IPS DF 6.9 (cell line): ENCODE results near the gene NDUFS8.

Experiments
- DNase-seq: peaks from one replicate; pipeline ENCODE4 v3.0.0-alpha.2; 2013; ENCODE audit warnings: low read depth, low spot score
- H3K27ac ChIP-seq: one replicate; pipeline ENCODE4 v1.5.1; 2013; ENCODE audit warnings: low read length, control low read depth
- H3K27me3 ChIP-seq: 2 replicates; pipeline ENCODE4 v1.6.1; 2013; ENCODE audit warnings: mild to moderate bottlenecking, low read length; ENCODE audit not compliant: control insufficient read depth, insufficient read depth
- H3K36me3 ChIP-seq: 2 replicates; pipeline ENCODE4 v1.6.1; 2013; ENCODE audit warnings: low read length; ENCODE audit not compliant: control insufficient read depth, insufficient read depth
- H3K4me1 ChIP-seq: 2 replicates; pipeline ENCODE4 v1.6.1; 2013; ENCODE audit warnings: low read length; ENCODE audit not compliant: control insufficient read depth, insufficient read depth
- H3K4me3 ChIP-seq: 2 replicates; pipeline ENCODE4 v1.5.1; 2013; ENCODE audit warnings: mild to moderate bottlenecking, low read length
- H3K9me3 ChIP-seq: 2 replicates; pipeline ENCODE4 v1.6.1; 2013; ENCODE audit warnings: low read length, inconsistent platforms; ENCODE audit not compliant: control insufficient read depth, insufficient read depth
- WGBS: extraction: QIAGEN DNeasy Blood & Tissue Kit; methylation state at CpG from one replicate; pipeline ENCODE4 v1.1.7; 2013; ENCODE audit warnings: mixed read lengths, missing lambda C conversion rate; ENCODE audit not compliant: insufficient read length, insufficient coverage; 5-methylcytosine and 5-hydroxymethylcytosine counted together

NDUFS8 gene

GRCh38 chr11:68011051-68011943 lies 19.2 kb upstream of the NDUFS8 start:
- Histone ChIP-seq H3K27me3 (no peaks in the 10 kb centered on the region), H3K4me3 (no peak overlapping the region), H3K36me3 (peaks cover 2% of the 10 kb centered on the region; the same call in 1 of the 2 replicates), H3K27ac (no peak overlapping the region), H3K4me1 (peaks cover 7% of the 10 kb centered on the region), H3K9me3 (no peaks in the 10 kb centered on the region)
- no peak for DNase-seq
- no CpG with 5 or more reads among the region's 16 CpGs for WGBS

DNA sequence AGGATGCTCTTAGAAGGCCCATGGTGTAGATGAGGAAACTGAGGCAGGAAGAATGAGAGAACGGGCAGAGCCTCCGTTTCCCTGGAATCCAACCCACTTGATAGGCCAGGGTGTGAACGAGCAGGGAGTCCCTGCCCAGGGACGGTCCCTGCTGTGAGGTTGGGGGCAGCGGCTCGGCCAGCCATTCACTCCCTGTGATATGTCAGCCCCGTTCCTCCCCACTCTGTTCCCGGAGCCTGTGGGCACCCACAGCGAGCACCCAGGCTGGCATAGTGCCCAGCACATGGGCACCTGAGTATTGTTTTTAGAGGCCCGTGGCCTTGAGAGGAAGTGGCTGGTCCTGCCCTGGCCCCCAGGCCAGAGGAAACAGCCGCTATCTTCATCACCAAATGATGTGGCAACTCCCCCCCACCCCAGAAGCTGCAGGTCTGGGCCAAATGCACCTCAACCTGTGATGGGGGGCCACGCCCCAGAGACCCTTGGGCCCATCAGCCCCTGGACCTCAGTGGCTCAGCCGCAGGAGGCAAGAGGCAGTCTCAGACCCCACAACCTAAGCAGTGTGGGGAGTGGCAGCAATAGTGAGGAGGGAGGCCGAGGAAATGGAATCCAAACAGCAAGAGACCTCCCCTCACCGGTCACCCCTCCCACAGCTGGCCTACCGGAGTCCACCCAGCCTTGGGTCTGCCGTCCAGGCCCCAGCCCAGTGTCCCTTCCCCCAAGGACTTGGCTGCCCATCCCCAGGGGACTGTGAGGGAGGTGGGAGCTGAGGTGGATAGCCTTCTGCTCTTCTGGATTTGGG lies 18.2 kb upstream of the NDUFS8 start:
- Histone ChIP-seq H3K9me3 (no peaks in the 10 kb centered on the region), H3K36me3 (peaks cover 2% of the 10 kb centered on the region; the same call in 1 of the 2 replicates), H3K4me3 (no peak overlapping the region), H3K4me1 (peaks cover 7% of the 10 kb centered on the region), H3K27ac (no peak overlapping the region), H3K27me3 (no peaks in the 10 kb centered on the region)
- WGBS: no CpG with 5 or more reads among the region's 17 CpGs
- DNase-seq: no peak

DNA sequence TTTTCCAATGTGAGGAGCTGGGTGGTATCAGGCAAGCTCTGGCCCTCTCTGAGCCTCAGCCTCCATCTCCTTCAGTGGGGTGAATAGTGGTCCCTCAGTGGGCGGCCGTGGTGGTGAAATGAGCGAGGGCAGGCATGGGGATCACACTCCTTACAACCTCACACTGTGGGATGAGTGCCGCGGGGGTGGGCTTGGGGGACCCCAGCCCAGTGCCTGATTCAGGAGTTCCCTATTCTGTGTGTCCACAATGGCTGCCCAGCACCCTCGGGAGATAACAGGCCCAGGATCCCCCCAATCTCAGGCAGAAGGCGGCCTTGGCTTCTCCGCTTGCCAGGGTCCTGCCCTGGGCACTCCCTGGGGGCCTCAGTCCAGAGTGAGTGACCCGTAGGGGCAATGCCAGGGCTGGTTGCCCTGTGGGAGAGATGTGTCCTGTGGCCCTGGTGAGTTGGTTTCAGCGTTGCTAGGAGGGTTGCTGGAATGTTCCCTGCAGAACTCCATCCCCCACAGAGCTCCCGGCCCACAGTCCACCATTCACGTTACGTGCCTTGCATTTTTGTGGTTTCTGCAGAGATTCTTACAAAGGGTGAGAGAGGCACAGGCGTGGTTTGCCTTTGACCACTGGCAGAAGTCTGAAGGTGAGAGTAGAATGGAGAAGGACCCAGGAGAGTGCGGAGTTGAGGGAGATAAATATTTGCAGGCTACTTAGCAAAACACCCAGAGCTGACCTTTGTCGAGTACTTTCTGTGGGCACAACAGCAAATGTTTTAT lies 17.5 kb upstream of the NDUFS8 start:
- no peak overlapping the region for H3K27ac ChIP-seq
- peaks cover 2% of the 10 kb centered on the region; the same call in 1 of the 2 replicates for H3K36me3 ChIP-seq
- no peaks in the 10 kb centered on the region for H3K9me3 ChIP-seq
- DNase-seq: no peak
- no peak overlapping the region for H3K4me3 ChIP-seq
- H3K4me1 ChIP-seq: peaks cover 7% of the 10 kb centered on the region
- H3K27me3 ChIP-seq: no peaks in the 10 kb centered on the region
- WGBS: no CpG with 5 or more reads among the region's 16 CpGs

- no peaks in the 10 kb centered on the region for H3K27me3 ChIP-seq
- no peak overlapping the region for H3K27ac ChIP-seq
- no peak overlapping the region for H3K4me3 ChIP-seq
- WGBS: no CpG with 5 or more reads among the region's 14 CpGs
- no peaks in the 10 kb centered on the region for H3K9me3 ChIP-seq
- DNase-seq: no peak
- peaks cover 7% of the 10 kb centered on the region for H3K4me1 ChIP-seq
- H3K36me3 ChIP-seq: peaks cover 2% of the 10 kb centered on the region; the same call in 1 of the 2 replicates
Measured at GRCh38 chr11:68013611-68014156, 16.8 kb upstream of the NDUFS8 start.

GRCh38 chr11:68014157-68014946 lies 16.1 kb upstream of the NDUFS8 start:
- no peak for DNase-seq
- H3K27ac ChIP-seq: no peak overlapping the region
- H3K4me1 ChIP-seq: peaks cover 7% of the 10 kb centered on the region
- H3K4me3 ChIP-seq: no peak overlapping the region
- H3K36me3 ChIP-seq: peaks cover 2% of the 10 kb centered on the region; the same call in 1 of the 2 replicates
- WGBS: no CpG with 5 or more reads among the region's 16 CpGs
- no peaks in the 10 kb centered on the region for H3K9me3 ChIP-seq
- no peaks in the 10 kb centered on the region for H3K27me3 ChIP-seq

DNA sequence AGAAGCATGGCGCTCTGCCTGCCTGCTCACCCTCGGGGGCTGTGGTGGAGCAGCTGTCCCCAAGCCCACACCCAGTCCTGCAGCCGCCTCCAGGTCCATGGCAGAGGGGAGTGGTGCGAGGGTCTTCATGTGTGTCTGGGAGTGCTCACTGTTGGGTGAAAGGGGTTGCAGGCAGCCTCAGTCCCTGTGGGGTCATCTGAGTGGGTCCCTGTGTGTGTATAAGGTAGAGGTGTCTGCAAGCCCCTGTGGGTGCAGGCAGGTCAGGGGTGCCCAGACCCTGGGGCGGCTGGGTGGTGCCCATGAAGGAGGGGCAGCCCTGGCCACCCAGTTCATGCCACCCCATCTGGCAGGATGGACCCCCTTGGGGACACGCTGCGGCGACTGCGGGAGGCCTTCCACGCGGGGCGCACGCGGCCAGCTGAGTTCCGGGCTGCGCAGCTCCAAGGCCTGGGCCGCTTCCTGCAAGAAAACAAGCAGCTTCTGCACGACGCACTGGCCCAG lies 15.5 kb upstream of the NDUFS8 start:
- no peak overlapping the region for H3K27ac ChIP-seq
- H3K4me1 ChIP-seq: peaks cover 7% of the 10 kb centered on the region
- WGBS: no CpG with 5 or more reads among the region's 19 CpGs
- DNase-seq: no peak
- peaks cover 2% of the 10 kb centered on the region; the same call in 1 of the 2 replicates for H3K36me3 ChIP-seq
- no peak overlapping the region for H3K4me3 ChIP-seq
- no peaks in the 10 kb centered on the region for H3K27me3 ChIP-seq
- no peaks in the 10 kb centered on the region for H3K9me3 ChIP-seq

GRCh38 chr11:68015467-68015866 lies 15.0 kb upstream of the NDUFS8 start:
- Histone ChIP-seq H3K4me1 (peaks cover 3% of the 10 kb centered on the region), H3K9me3 (no peaks in the 10 kb centered on the region), H3K4me3 (no peak overlapping the region), H3K27ac (no peak overlapping the region), H3K36me3 (peaks cover 2% of the 10 kb centered on the region; the same call in 1 of the 2 replicates), H3K27me3 (no peaks in the 10 kb centered on the region)
- no peak for DNase-seq
- WGBS: no CpG with 5 or more reads among the region's 8 CpGs

DNA sequence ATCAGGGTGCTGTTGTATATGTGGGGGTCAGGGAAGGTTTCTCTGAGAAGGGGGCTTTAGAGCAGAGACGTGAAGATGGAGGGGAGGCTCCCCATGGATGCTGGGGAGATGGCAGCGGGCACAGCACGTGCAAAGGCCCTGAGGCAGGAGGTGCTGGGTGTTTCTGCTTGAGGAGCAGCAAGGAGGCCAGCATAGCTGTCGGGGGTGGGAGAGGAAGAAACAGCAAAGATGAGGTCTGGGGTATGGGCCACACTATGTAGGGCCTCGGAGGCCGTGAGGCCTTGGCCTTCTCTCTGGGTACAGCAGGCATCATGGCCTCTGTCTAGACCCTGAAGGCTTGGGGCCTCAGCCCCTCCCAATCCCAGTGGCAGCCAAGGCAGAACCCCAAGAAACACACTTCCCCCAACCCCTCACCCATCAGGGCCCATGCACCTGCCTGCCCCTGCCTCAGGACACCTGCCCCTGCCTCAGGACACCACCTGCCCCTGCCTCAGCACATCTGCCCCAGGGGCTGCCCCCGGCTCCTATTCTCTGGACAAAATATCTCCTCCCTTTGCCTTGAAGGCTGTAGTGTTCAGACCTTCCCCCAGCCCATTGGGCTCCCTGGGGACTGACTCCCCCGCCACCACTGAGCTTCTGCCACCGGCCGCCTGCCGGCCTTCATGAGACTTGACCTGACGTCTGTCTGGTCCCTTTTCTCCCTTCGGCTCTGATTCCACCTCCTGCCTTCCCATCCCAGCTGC lies 14.1 kb upstream of the NDUFS8 start:
- H3K36me3 ChIP-seq: peaks cover 2% of the 10 kb centered on the region; the same call in 1 of the 2 replicates
- no peak overlapping the region for H3K27ac ChIP-seq
- no peaks in the 10 kb centered on the region for H3K27me3 ChIP-seq
- no CpG with 5 or more reads among the region's 13 CpGs for WGBS
- H3K4me1 ChIP-seq: no peaks in the 10 kb centered on the region
- DNase-seq: no peak
- no peaks in the 10 kb centered on the region for H3K9me3 ChIP-seq
- H3K4me3 ChIP-seq: no peak overlapping the region
